ENCODE data around the gene CRACR2B. TPM values are rescaled to one million over a fixed set of nuclear protein-coding genes. Genes with fewer than 3 reads are reported as not detected.

CRACR2B gene
- total and polyA plus RNA-seq, 8 donors = 14.2 to 32.1 (median 21.8) TPM

- TF ChIP-seq CTCF (IDR thresholded peaks at IDR 0.05) = no peak
- intact Hi-C loops (cut with DNase I) = no loop called here
Measured at GRCh38 chr11:875203-875602, 47.5 kb downstream of the CRACR2B start.

DNA sequence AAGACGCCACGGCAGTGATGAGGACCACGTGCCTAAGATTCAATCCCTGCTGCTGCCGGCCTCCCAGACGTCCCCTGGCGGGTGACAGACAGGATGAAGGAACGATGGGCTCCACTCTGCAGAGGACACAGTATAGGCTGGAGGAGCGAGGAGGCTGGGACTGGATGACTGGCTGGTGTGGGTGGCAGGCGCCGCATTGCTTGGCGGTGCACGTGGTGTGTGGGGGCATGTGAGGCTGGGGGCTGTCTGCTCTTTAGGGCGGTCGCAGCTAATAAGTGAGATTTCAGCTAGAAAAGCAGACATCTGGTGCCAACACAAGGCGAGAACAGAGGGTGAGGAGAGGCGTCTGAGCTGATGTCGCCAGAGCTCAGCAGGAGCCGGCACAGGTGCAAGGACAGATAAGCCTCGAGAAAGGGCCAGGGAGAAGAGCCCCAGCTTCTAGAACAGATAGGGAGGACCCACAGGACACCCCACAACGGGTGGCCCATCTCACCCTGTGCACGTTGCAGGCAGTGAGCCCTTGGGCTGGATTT, 48.1 kb downstream of the CRACR2B start:
- H3K36me3 ChIP-seq = peaks cover 0 to 22% of the 10 kb centered on the region in 2 donors
- no peak for TF ChIP-seq CTCF (IDR thresholded peaks at IDR 0.05)
- H3K27ac ChIP-seq = no peak overlapping the region
- intact Hi-C loops (cut with DNase I) = no loop called here
- no peaks in the 10 kb centered on the region for H3K4me1 ChIP-seq
- DNase-seq = no peak
- ATAC-seq = no peak
- H3K4me3 ChIP-seq = no peak overlapping the region
- no peaks in the 10 kb centered on the region for H3K9me3 ChIP-seq
- H3K27me3 ChIP-seq = no peaks in the 10 kb centered on the region

More at GRCh38 chr11:875203-875602, 47.5 kb downstream of the CRACR2B start:
- Histone ChIP-seq H3K27me3 (no peaks in the 10 kb centered on the region), H3K27ac (no peak overlapping the region), H3K36me3 (peaks cover 0 to 16% of the 10 kb centered on the region in 2 donors), H3K9me3 (no peaks in the 10 kb centered on the region), H3K4me3 (no peak overlapping the region), H3K4me1 (no peaks in the 10 kb centered on the region)
- DNase-seq = no peak
- ATAC-seq = no peak

GRCh38 chr11:876545-876944, 48.8 kb downstream of the CRACR2B start:
- Histone ChIP-seq H3K4me3 (no peak overlapping the region), H3K9me3 (no peaks in the 10 kb centered on the region), H3K36me3 (peaks cover 0 to 24% of the 10 kb centered on the region in 2 donors), H3K4me1 (no peaks in the 10 kb centered on the region), H3K27me3 (no peaks in the 10 kb centered on the region), H3K27ac (no peak overlapping the region)
- intact Hi-C loops (cut with DNase I) = no loop called here
- ATAC-seq = no peak
- no peak for TF ChIP-seq CTCF (IDR thresholded peaks at IDR 0.05)
- DNase-seq = no peak

GRCh38 chr11:877565-877964, 49.8 kb downstream of the CRACR2B start:
- no peak overlapping the region for H3K4me3 ChIP-seq
- ATAC-seq = no peak
- peaks cover 0 to 28% of the 10 kb centered on the region in 2 donors for H3K36me3 ChIP-seq
- no peaks in the 10 kb centered on the region for H3K27me3 ChIP-seq
- H3K27ac ChIP-seq = no peak overlapping the region
- no peaks in the 10 kb centered on the region for H3K4me1 ChIP-seq
- no peaks in the 10 kb centered on the region for H3K9me3 ChIP-seq
- DNase-seq = no peak
- TF ChIP-seq CTCF (IDR thresholded peaks at IDR 0.05) = no peak
- intact Hi-C loops (cut with DNase I) = no loop called here

DNA sequence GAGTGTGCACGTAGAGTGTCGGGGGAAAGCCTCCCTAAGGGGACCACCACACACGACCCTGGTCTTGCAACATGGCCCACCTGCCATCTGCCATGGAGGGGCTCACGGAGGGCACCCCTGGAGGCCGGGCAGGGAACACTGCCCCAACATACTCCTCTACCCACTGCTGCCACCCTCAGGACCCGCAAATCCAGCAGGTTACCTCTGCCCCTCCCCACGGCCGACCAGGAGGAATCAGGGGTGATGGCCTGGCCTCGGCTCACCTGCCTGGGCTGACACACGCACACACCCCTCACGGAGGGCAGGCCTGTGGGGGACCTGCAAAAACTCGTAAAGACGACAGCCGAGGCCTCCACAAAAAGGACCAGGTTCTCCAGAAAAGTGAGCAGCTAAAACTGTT, 52.7 kb downstream of the CRACR2B start:
- no peak for ATAC-seq
- no peak for DNase-seq
- Histone ChIP-seq H3K9me3 (no peaks in the 10 kb centered on the region), H3K36me3 (peaks cover 0 to 46% of the 10 kb centered on the region in 2 donors), H3K4me3 (no peak overlapping the region), H3K27ac (no peak overlapping the region), H3K4me1 (no peaks in the 10 kb centered on the region), H3K27me3 (no peaks in the 10 kb centered on the region)
- TF ChIP-seq CTCF (IDR thresholded peaks at IDR 0.05) = no peak
- intact Hi-C loops (cut with DNase I) = no loop called here

Other genes with a start within 250 kb of the CRACR2B start
- gene IRF7, start 212.0 kb upstream of the CRACR2B start, total RNA-seq = 10 to 100 TPM; 38.8 to 50.4 TPM
- gene IRF7, start 212.0 kb upstream of the CRACR2B start, polyA plus RNA-seq (ENCODE audit: insufficient read length in 6 of 6) = 10 to 100 TPM in 5 of 6 donors, 1 to 10 TPM in 1; 9.8 to 14.7 (median 12.8) TPM
- gene CDHR5, start 203.0 kb upstream of the CRACR2B start, total RNA-seq = not detected
- under 1 TPM; 0.46 to 0.77 (median 0.69) TPM for gene CDHR5, start 203.0 kb upstream of the CRACR2B start, polyA plus RNA-seq (ENCODE audit: insufficient read length in 6 of 6)
- not detected for gene SCT, start 200.7 kb upstream of the CRACR2B start, total RNA-seq
- 1 to 10 TPM; 1.6 to 3.0 (median 2.5) TPM for gene SCT, start 200.7 kb upstream of the CRACR2B start, polyA plus RNA-seq (ENCODE audit: insufficient read length in 6 of 6)
- gene DRD4, start 190.7 kb upstream of the CRACR2B start, total RNA-seq = under 1 TPM; 0.29 to 0.52 TPM
- gene DRD4, start 190.7 kb upstream of the CRACR2B start, polyA plus RNA-seq (ENCODE audit: insufficient read length in 6 of 6) = 1 to 10 TPM in 2 of 6 donors, under 1 TPM in 4; 0.51 to 1.0 (median 0.82) TPM
- 10 to 100 TPM; 28.3 to 28.6 TPM for gene DEAF1, start 132.7 kb upstream of the CRACR2B start, total RNA-seq
- gene DEAF1, start 132.7 kb upstream of the CRACR2B start, polyA plus RNA-seq (ENCODE audit: insufficient read length in 6 of 6) = 10 to 100 TPM; 35.6 to 52.9 (median 41.0) TPM
- gene TMEM80, start 132.1 kb upstream of the CRACR2B start, total RNA-seq = 10 to 100 TPM; 23.6 to 25.2 TPM
- 10 to 100 TPM; 26.9 to 34.5 (median 31.9) TPM for gene TMEM80, start 132.1 kb upstream of the CRACR2B start, polyA plus RNA-seq (ENCODE audit: insufficient read length in 6 of 6)
- gene EPS8L2, start 121.7 kb upstream of the CRACR2B start, total RNA-seq = 100 to 1,000 TPM; 114 to 190 TPM
- 10 to 100 TPM; 52.5 to 92.2 (median 76.8) TPM for gene EPS8L2, start 121.7 kb upstream of the CRACR2B start, polyA plus RNA-seq (ENCODE audit: insufficient read length in 6 of 6)
- gene TALDO1, start 80.5 kb upstream of the CRACR2B start, total RNA-seq = 100 to 1,000 TPM; 206 to 322 TPM
- gene TALDO1, start 80.5 kb upstream of the CRACR2B start, polyA plus RNA-seq (ENCODE audit: insufficient read length in 6 of 6) = 100 to 1,000 TPM; 100 to 124 (median 115) TPM
- 10 to 100 TPM; 57.9 to 63.7 TPM for gene GATD1, start 50.4 kb upstream of the CRACR2B start, total RNA-seq
- gene GATD1, start 50.4 kb upstream of the CRACR2B start, polyA plus RNA-seq (ENCODE audit: insufficient read length in 6 of 6) = 10 to 100 TPM; 51.7 to 87.1 (median 67.1) TPM
- gene CEND1, start 37.8 kb upstream of the CRACR2B start, total RNA-seq = under 1 TPM in 1 of 2 donors, not detected in 1; 0.47 TPM
- under 1 TPM; 0.11 to 0.42 (median 0.33) TPM for gene CEND1, start 37.8 kb upstream of the CRACR2B start, polyA plus RNA-seq (ENCODE audit: insufficient read length in 6 of 6)
- gene SLC25A22, start 29.6 kb upstream of the CRACR2B start, total RNA-seq = 10 to 100 TPM; 28.9 to 29.4 TPM
- 10 to 100 TPM; 12.5 to 23.9 (median 15.1) TPM for gene SLC25A22, start 29.6 kb upstream of the CRACR2B start, polyA plus RNA-seq (ENCODE audit: insufficient read length in 6 of 6)
- gene PIDD1, start 22.7 kb upstream of the CRACR2B start, total RNA-seq = 10 to 100 TPM; 13.8 to 18.6 TPM
- gene PIDD1, start 22.7 kb upstream of the CRACR2B start, polyA plus RNA-seq (ENCODE audit: insufficient read length in 6 of 6) = 10 to 100 TPM in 5 of 6 donors, 1 to 10 TPM in 1; 9.7 to 13.7 (median 12.1) TPM
- gene RPLP2, start 18.0 kb upstream of the CRACR2B start, total RNA-seq = 1,000 to 10,000 TPM; 1,620 to 1,802 TPM
- gene RPLP2, start 18.0 kb upstream of the CRACR2B start, polyA plus RNA-seq (ENCODE audit: insufficient read length in 6 of 6) = 1,000 to 10,000 TPM; 1,154 to 1,526 (median 1,296) TPM
- 100 to 1,000 TPM in 1 of 2 donors, 10 to 100 TPM in 1; 96.3 to 128 TPM for gene PNPLA2, start 9.0 kb upstream of the CRACR2B start, total RNA-seq
- gene PNPLA2, start 9.0 kb upstream of the CRACR2B start, polyA plus RNA-seq (ENCODE audit: insufficient read length in 6 of 6) = 10 to 100 TPM; 29.9 to 49.0 (median 39.8) TPM
- gene CD151, start 5.0 kb downstream of the CRACR2B start, total RNA-seq = 100 to 1,000 TPM; 501 to 815 TPM
- gene CD151, start 5.0 kb downstream of the CRACR2B start, polyA plus RNA-seq (ENCODE audit: insufficient read length in 6 of 6) = 100 to 1,000 TPM; 122 to 182 (median 145) TPM
- gene POLR2L, start 14.6 kb downstream of the CRACR2B start, total RNA-seq = 100 to 1,000 TPM; 140 to 227 TPM
- 100 to 1,000 TPM in 3 of 6 donors, 10 to 100 TPM in 3; 65.2 to 121 (median 97.7) TPM for gene POLR2L, start 14.6 kb downstream of the CRACR2B start, polyA plus RNA-seq (ENCODE audit: insufficient read length in 6 of 6)
- gene TSPAN4, start 14.9 kb downstream of the CRACR2B start, total RNA-seq = 100 to 1,000 TPM; 129 to 132 TPM
- 10 to 100 TPM; 46.9 to 75.3 (median 73.2) TPM for gene TSPAN4, start 14.9 kb downstream of the CRACR2B start, polyA plus RNA-seq (ENCODE audit: insufficient read length in 6 of 6)
- 10 to 100 TPM; 92.7 to 94.2 TPM for gene CHID1, start 82.9 kb downstream of the CRACR2B start, total RNA-seq
- gene CHID1, start 82.9 kb downstream of the CRACR2B start, polyA plus RNA-seq (ENCODE audit: insufficient read length in 6 of 6) = 10 to 100 TPM; 81.4 to 95.7 (median 93.7) TPM
- gene AP2A2, start 98.0 kb downstream of the CRACR2B start, total RNA-seq = 10 to 100 TPM; 97.1 to 98.4 TPM
- 10 to 100 TPM; 77.0 to 91.2 (median 81.4) TPM for gene AP2A2, start 98.0 kb downstream of the CRACR2B start, polyA plus RNA-seq (ENCODE audit: insufficient read length in 6 of 6)
- gene MUC6, start 208.8 kb downstream of the CRACR2B start, total RNA-seq = not detected
- gene MUC6, start 208.8 kb downstream of the CRACR2B start, polyA plus RNA-seq (ENCODE audit: insufficient read length in 6 of 6) = 1 to 10 TPM in 1 of 6 donors, under 1 TPM in 5; 0.34 to 1.0 (median 0.56) TPM
- not detected for gene MUC2, start 247.0 kb downstream of the CRACR2B start, total RNA-seq
- gene MUC2, start 247.0 kb downstream of the CRACR2B start, polyA plus RNA-seq (ENCODE audit: insufficient read length in 6 of 6) = under 1 TPM in 5 of 6 donors, not detected in 1; 0.02 to 0.03 (median 0.03) TPM

All from left lung (tissue), 10 donors.